ENCODE measurements around the gene MYL12B. TPM values are rescaled to one million over a fixed set of nuclear protein-coding genes. Genes with fewer than 3 reads are reported as not detected.

The MYL12B gene
- total RNA-seq, 1 experiment from 2014 or later, result 229 TPM

DNA sequence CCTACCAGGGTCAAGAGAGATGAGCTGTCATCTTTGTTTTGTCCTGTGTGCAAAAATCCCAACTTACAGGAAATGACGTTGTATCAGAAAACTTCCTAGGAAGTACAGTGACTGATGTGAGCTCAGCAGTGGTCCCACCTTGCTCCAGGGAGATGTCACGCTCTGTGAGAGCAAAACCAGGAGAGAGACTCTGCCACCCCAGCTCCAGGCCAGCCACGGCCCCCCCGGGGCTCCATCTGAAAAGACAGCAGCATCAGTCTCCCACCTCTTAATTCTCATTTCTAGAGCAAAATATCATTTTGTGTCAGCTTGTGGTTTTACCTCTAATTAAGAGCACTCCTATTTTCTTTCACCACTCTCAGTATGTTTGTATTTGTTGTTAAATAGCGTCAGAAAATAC is 57.5 kb downstream of the MYL12B start:
- peaks cover 7% of the 10 kb centered on the region for H3K9me3 Mint-ChIP-seq (ENCODE audit: unreplicated experiment)
- TF ChIP-seq, protein P1, sequence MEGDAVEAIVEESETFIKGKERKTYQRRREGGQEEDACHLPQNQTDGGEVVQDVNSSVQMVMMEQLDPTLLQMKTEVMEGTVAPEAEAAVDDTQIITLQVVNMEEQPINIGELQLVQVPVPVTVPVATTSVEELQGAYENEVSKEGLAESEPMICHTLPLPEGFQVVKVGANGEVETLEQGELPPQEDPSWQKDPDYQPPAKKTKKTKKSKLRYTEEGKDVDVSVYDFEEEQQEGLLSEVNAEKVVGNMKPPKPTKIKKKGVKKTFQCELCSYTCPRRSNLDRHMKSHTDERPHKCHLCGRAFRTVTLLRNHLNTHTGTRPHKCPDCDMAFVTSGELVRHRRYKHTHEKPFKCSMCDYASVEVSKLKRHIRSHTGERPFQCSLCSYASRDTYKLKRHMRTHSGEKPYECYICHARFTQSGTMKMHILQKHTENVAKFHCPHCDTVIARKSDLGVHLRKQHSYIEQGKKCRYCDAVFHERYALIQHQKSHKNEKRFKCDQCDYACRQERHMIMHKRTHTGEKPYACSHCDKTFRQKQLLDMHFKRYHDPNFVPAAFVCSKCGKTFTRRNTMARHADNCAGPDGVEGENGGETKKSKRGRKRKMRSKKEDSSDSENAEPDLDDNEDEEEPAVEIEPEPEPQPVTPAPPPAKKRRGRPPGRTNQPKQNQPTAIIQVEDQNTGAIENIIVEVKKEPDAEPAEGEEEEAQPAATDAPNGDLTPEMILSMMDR (IDR thresholded peaks at IDR 0.05; ENCODE audit: unreplicated experiment), result no peak
- no peaks in the 10 kb centered on the region for H3K36me3 Mint-ChIP-seq (ENCODE audit: insufficient read depth, unreplicated experiment)
- H3K27me3 Mint-ChIP-seq (ENCODE audit: insufficient read depth, unreplicated experiment), result no peaks in the 10 kb centered on the region
- ChIA-PET CTCF (interaction anchor here (0.9 to 1.5 kb wide), 3 partner anchors 12 to 18 kb away, joined by 3 to 8 read pairs (median 4); no protein-coding TSS in a partner anchor), POLR2A (interaction anchor here (0.6 to 0.9 kb wide), 3 partner anchors 13 to 44 kb away, joined by 3 read pairs; no protein-coding TSS in a partner anchor)
- H3K4me3 Mint-ChIP-seq (ENCODE audit: unreplicated experiment), result no peak overlapping the region
- DNase-seq (ENCODE audit: unreplicated experiment), result no peak
- H3K27ac Mint-ChIP-seq (ENCODE audit: low read depth, unreplicated experiment), result no peak overlapping the region
- BruUV-seq (replicated peaks), result no TSS peak
- H3K4me1 Mint-ChIP-seq (ENCODE audit: insufficient read depth, unreplicated experiment), result peaks cover 17% of the 10 kb centered on the region
- intact Hi-C loops (cut with micrococcal nuclease), result no loop called here

GRCh38 chr18:3319894-3320454 is 58.0 kb downstream of the MYL12B start:
- BruUV-seq (replicated peaks), result no TSS peak
- intact Hi-C loops (cut with micrococcal nuclease), result loop anchor here (2.0 kb wide), 1 partner anchor 23 kb away; no protein-coding TSS in a partner anchor
- DNase-seq (ENCODE audit: unreplicated experiment), result no peak
- H3K36me3 Mint-ChIP-seq (ENCODE audit: insufficient read depth, unreplicated experiment), result no peaks in the 10 kb centered on the region
- H3K27me3 Mint-ChIP-seq (ENCODE audit: insufficient read depth, unreplicated experiment), result no peaks in the 10 kb centered on the region
- no peak overlapping the region for H3K4me3 Mint-ChIP-seq (ENCODE audit: unreplicated experiment)
- peaks cover 7% of the 10 kb centered on the region for H3K9me3 Mint-ChIP-seq (ENCODE audit: unreplicated experiment)
- peaks cover 17% of the 10 kb centered on the region for H3K4me1 Mint-ChIP-seq (ENCODE audit: insufficient read depth, unreplicated experiment)
- TF ChIP-seq, protein P1 (IDR thresholded peaks at IDR 0.05; ENCODE audit: unreplicated experiment), result no peak
- H3K27ac Mint-ChIP-seq (ENCODE audit: low read depth, unreplicated experiment), result no peak overlapping the region
- POLR2A ChIA-PET, result interaction anchor here (0.7 to 1.0 kb wide), 3 partner anchors 22 to 683 kb away, joined by 3 to 6 read pairs (median 3); no protein-coding TSS in a partner anchor
- CTCF ChIA-PET, result interaction anchor here (0.9 to 1.5 kb wide), 3 partner anchors 12 to 17 kb away, joined by 3 to 8 read pairs (median 4); no protein-coding TSS in a partner anchor

- TF ChIP-seq, protein P1 (IDR thresholded peaks at IDR 0.05; ENCODE audit: unreplicated experiment), result no peak
- peak; percentile 99 for DNase-seq (ENCODE audit: unreplicated experiment)
- H3K4me1 Mint-ChIP-seq (ENCODE audit: insufficient read depth, unreplicated experiment), result peaks cover 17% of the 10 kb centered on the region
- no peaks in the 10 kb centered on the region for H3K9me3 Mint-ChIP-seq (ENCODE audit: unreplicated experiment)
- no TSS peak for BruUV-seq (replicated peaks)
- no peak overlapping the region for H3K27ac Mint-ChIP-seq (ENCODE audit: low read depth, unreplicated experiment)
- intact Hi-C loops (cut with micrococcal nuclease), result loop anchor here (1.0 to 2.0 kb wide), 2 partner anchors 16 to 24 kb away; no protein-coding TSS in a partner anchor
- H3K27me3 Mint-ChIP-seq (ENCODE audit: insufficient read depth, unreplicated experiment), result no peaks in the 10 kb centered on the region
- H3K36me3 Mint-ChIP-seq (ENCODE audit: insufficient read depth, unreplicated experiment), result no peaks in the 10 kb centered on the region
- POLR2A ChIA-PET, result interaction anchor here (1.0 to 2.8 kb wide), 6 partner anchors 15 to 302 kb away, joined by 3 to 13 read pairs (median 6); partner anchors contain the start of gene TGIF1
- H3K4me3 Mint-ChIP-seq (ENCODE audit: unreplicated experiment), result no peak overlapping the region
- CTCF ChIA-PET, result interaction anchor here (0.7 kb wide), 1 partner anchor 152 kb away, joined by 3 read pairs; no protein-coding TSS in a partner anchor
Observed at GRCh38 chr18:3321133-3321812, 59.3 kb downstream of the MYL12B start.

DNA sequence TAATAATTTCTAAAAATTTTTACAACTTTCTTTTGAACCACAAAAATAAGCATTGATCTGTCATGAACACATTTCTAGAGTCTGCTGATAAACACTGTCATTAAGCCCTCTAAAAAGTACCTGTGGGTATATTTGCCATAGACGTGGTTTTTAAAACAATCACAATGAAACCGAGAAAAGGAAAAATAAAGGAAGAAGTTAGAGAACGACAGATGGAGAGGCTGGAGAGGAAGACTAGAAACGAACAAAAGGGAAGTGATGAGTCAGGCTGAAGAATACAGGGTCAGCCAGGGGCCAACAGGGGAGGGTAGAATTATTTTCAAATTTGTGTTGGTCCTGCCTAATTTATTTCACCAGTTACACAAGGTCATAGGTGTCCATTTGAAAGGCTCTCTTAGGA is 62.0 kb downstream of the MYL12B start:
- POLR2A ChIA-PET, result interaction anchor here (2.8 kb wide), 1 partner anchor 128 kb away, joined by 13 read pairs; no protein-coding TSS in a partner anchor
- TF ChIP-seq, protein P1 (IDR thresholded peaks at IDR 0.05; ENCODE audit: unreplicated experiment), result no peak
- Mint-ChIP-seq H3K4me1 (ENCODE audit: insufficient read depth, unreplicated experiment) (peaks cover 16% of the 10 kb centered on the region), H3K4me3 (ENCODE audit: unreplicated experiment) (no peak overlapping the region), H3K9me3 (ENCODE audit: unreplicated experiment) (no peaks in the 10 kb centered on the region), H3K27ac (ENCODE audit: low read depth, unreplicated experiment) (peak overlapping the region; percentile 24), H3K36me3 (ENCODE audit: insufficient read depth, unreplicated experiment) (no peaks in the 10 kb centered on the region), H3K27me3 (ENCODE audit: insufficient read depth, unreplicated experiment) (no peaks in the 10 kb centered on the region)
- intact Hi-C loops (cut with micrococcal nuclease), result no loop called here
- peak; percentile 39 for DNase-seq (ENCODE audit: unreplicated experiment)
- no TSS peak for BruUV-seq (replicated peaks)
- CTCF ChIA-PET, result interaction anchor here (0.9 kb wide), 1 partner anchor 11 kb away, joined by 3 read pairs; no protein-coding TSS in a partner anchor

Measured in MCF 10A (cell line).